Transverse colon (tissue), 4 donors: Measurements from ENCODE around the gene GOLIM4.

ENCODE experiments used
- EP300 ChIP-seq: sonication (generic); formaldehyde crosslinking; IDR thresholded peaks from one replicate; pipeline ENCODE4 v1.6.1; 2017; ENCODE audit warnings: antibody characterized with exemption, low read depth
- POLR2A ChIP-seq: fragments of 450-650 bp; IDR thresholded peaks from one replicate; pipeline ENCODE4 v1.6.1; 2016; ENCODE audit warnings: antibody characterized with exemption, mild to moderate bottlenecking, moderate library complexity
- POLR2AphosphoS5 ChIP-seq, 3 donors: sonication (generic); formaldehyde crosslinking; IDR thresholded peaks; one replicate each; pipeline ENCODE4 v1.6.1; 2016; ENCODE audit warnings: antibody characterized with exemption in 3 of 3
- TF ChIP-seq, protein P1 (sequence below), 5 experiments: fragments of 200-600 bp in 3 of 5; fragments of 450-650 bp in 2 of 5; sonication (generic) in 3 of 5; IDR thresholded peaks; 1 replicate in 2 of 5; 2 replicates in 3 of 5; pipeline ENCODE4 v1.5.1; 2016 to 2017; ENCODE audit warnings: antibody characterized with exemption in 5 of 5, inconsistent platforms in 3 of 5, mild to moderate bottlenecking in 2 of 5, moderate library complexity in 1 of 5

DNA sequence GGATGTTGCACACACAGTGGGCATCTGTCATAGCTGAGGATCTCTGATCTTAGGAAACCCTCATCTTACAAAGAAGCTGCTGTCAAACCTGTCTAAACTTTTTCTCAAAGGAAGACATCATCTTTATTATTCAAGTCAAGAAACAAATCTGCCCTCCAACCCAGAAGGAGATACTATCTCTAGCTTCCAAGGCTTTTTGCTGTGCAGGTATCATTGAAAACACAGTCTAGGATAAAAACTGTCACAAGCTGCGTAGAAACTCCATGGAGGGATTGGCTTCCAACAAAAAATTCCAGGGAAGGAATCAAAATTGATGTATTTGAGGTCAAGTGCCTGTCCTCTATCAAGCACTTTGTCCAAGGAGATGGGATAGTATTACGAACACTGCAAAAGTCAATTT is 89.1 kb downstream of the GOLIM4 start:
- TF ChIP-seq, protein P1, sequence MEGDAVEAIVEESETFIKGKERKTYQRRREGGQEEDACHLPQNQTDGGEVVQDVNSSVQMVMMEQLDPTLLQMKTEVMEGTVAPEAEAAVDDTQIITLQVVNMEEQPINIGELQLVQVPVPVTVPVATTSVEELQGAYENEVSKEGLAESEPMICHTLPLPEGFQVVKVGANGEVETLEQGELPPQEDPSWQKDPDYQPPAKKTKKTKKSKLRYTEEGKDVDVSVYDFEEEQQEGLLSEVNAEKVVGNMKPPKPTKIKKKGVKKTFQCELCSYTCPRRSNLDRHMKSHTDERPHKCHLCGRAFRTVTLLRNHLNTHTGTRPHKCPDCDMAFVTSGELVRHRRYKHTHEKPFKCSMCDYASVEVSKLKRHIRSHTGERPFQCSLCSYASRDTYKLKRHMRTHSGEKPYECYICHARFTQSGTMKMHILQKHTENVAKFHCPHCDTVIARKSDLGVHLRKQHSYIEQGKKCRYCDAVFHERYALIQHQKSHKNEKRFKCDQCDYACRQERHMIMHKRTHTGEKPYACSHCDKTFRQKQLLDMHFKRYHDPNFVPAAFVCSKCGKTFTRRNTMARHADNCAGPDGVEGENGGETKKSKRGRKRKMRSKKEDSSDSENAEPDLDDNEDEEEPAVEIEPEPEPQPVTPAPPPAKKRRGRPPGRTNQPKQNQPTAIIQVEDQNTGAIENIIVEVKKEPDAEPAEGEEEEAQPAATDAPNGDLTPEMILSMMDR (IDR thresholded peaks at IDR 0.05) = no peak
- TF ChIP-seq POLR2A (no peak), POLR2AphosphoS5 (IDR thresholded peaks at IDR 0.05) (no peak), EP300 (no peak)
